Hepatocyte (in vitro differentiated cells): Measurements from ENCODE around the gene IFT122. TPM values are rescaled to one million over a fixed set of nuclear protein-coding genes. Genes with fewer than 3 reads are reported as not detected.
A peak's percentile ranks its signal among the peaks of the same experiment; 100 is the strongest.

Experiments used
- DNase-seq: peaks from one replicate; pipeline ENCODE4 v3.0.0-alpha.2; 2016; ENCODE audit warnings: low spot score
- H2AFZ ChIP-seq: fragments of 200-600 bp; sonication (generic); 2 replicates; pipeline ENCODE4 v1.6.0; 2016; ENCODE audit warnings: antibody characterized with exemption, mild to moderate bottlenecking
- H3K27ac ChIP-seq: fragments of 200-600 bp; sonication (generic); 2 replicates; pipeline ENCODE4 v1.5.1; 2016; ENCODE audit warnings: mild to moderate bottlenecking
- H3K27me3 ChIP-seq: fragments of 200-600 bp; sonication (generic); 2 replicates; pipeline ENCODE4 v1.6.1; 2016
- H3K36me3 ChIP-seq: fragments of 200-600 bp; sonication (generic); replicated peaks from 2 replicates; pipeline ENCODE4 v1.5.1; 2016; ENCODE audit warnings: low read depth; ENCODE audit not compliant: insufficient read depth
- H3K4me1 ChIP-seq: fragments of 200-600 bp; sonication (generic); 2 replicates; pipeline ENCODE4 v1.5.1; 2016; ENCODE audit warnings: mild to moderate bottlenecking, moderate library complexity; ENCODE audit not compliant: insufficient read depth
- H3K4me2 ChIP-seq: fragments of 200-600 bp; sonication (generic); 2 replicates; pipeline ENCODE4 v1.6.0; 2016
- H3K4me3 ChIP-seq: fragments of 200-600 bp; sonication (generic); 2 replicates; pipeline ENCODE4 v1.5.1; 2016; ENCODE audit warnings: mild to moderate bottlenecking
- H3K79me2 ChIP-seq: fragments of 200-600 bp; sonication (generic); 2 replicates; pipeline ENCODE4 v1.6.0; 2017; ENCODE audit warnings: mild to moderate bottlenecking
- H3K9me2 ChIP-seq: fragments of 200-600 bp; sonication (generic); replicated peaks from 2 replicates; pipeline ENCODE4 v1.6.0; 2017; ENCODE audit warnings: mild to moderate bottlenecking; ENCODE audit not compliant: insufficient read depth
- H3K9me3 ChIP-seq: fragments of 200-600 bp; sonication (generic); 2 replicates; pipeline ENCODE4 v1.5.1; 2016; ENCODE audit warnings: low read depth, mild to moderate bottlenecking
- H4K20me1 ChIP-seq: fragments of 200-600 bp; sonication (generic); 2 replicates; pipeline ENCODE4 v1.6.0; 2016; ENCODE audit warnings: mild to moderate bottlenecking; ENCODE audit not compliant: insufficient read depth, poor library complexity, severe bottlenecking
- CTCF ChIP-seq: fragments of 200-600 bp; sonication (generic); IDR thresholded peaks from 2 replicates; pipeline ENCODE4 v1.5.1; 2016; ENCODE audit warnings: antibody characterized with exemption, mild to moderate bottlenecking; ENCODE audit not compliant: poor library complexity
- EZH2 ChIP-seq: fragments of 200-600 bp; sonication (generic); IDR thresholded peaks from 2 replicates; pipeline ENCODE4 v1.6.1; 2016; ENCODE audit warnings: antibody characterized with exemption, mild to moderate bottlenecking, borderline replicate concordance
- EZH2phosphoT487 ChIP-seq: fragments of 200-600 bp; sonication (generic); IDR thresholded peaks from one replicate; pipeline ENCODE4 v1.6.1; 2018; ENCODE audit warnings: antibody characterized with exemption, mild to moderate bottlenecking, low read depth, moderate library complexity; ENCODE audit not compliant: unreplicated experiment, severe bottlenecking
- WGBS: methylation state at CpG from one replicate; pipeline ENCODE4 v1.1.6; 2016; ENCODE audit warnings: low lambda C conversion rate; ENCODE audit errors: missing lambda C conversion rate; 5-methylcytosine and 5-hydroxymethylcytosine counted together
- polyA plus RNA-seq: library from polyadenylated mRNA; unstranded; fragments of >200 nt; fragmentation: Nextera tagmentation; extraction: Ambion mirVana; gene quantifications from 2 replicates; pipeline ENCODE4 v1.2.1, GENCODE V29; 2016
- total RNA-seq: library from RNA; depleted of rRNA; stranded (reverse); fragments of >200 nt; gene quantifications from 2 replicates; pipeline ENCODE4 v1.2.3, GENCODE V29; 2014

The IFT122 gene
- total and polyA plus RNA-seq, 2 experiments from 2014 or later: 11.4 to 14.6 TPM

GRCh38 chr3:129561619-129562248 lies 121.7 kb downstream of the IFT122 start:
- no peak for DNase-seq
- peak overlapping the region; percentile 68 for H3K4me2 ChIP-seq
- H3K36me3 ChIP-seq: no peaks in the 10 kb centered on the region
- peak overlapping the region; percentile 96 for H3K27ac ChIP-seq
- no peaks in the 10 kb centered on the region for H3K9me2 ChIP-seq
- H3K79me2 ChIP-seq: peaks cover 6% of the 10 kb centered on the region
- H2AFZ ChIP-seq: no peak overlapping the region
- H4K20me1 ChIP-seq: no peaks in the 10 kb centered on the region
- no peak overlapping the region for H3K4me3 ChIP-seq
- no peaks in the 10 kb centered on the region for H3K9me3 ChIP-seq
- 94% methylated on average over 16 of the region's 18 CpGs for WGBS
- H3K4me1 ChIP-seq: peaks cover 47% of the 10 kb centered on the region
- no peaks in the 10 kb centered on the region for H3K27me3 ChIP-seq
- TF ChIP-seq EZH2phosphoT487: no peak
- no peak for TF ChIP-seq EZH2
- no peak for TF ChIP-seq CTCF

DNA sequence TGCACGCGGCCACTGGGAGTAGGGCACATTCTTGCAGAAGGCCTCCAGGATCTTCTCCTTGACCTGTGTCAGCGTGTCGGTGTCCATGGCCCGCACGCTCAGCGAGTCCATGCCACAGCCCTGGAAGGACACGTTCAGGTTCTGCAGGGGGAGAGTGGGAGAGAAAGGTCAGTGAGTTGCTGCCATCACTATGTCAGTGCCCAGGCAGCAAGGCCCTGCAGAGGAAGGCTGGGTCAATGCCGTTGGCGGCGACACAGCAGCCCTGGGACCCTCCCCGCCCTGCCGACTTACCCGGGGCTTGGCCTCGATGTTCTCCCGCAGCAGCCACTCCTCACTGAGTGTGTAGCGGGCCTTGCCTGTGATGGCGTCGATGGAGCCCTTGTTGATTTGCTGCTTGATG lies 122.8 kb downstream of the IFT122 start:
- H3K4me1 ChIP-seq: peaks cover 41% of the 10 kb centered on the region
- no peaks in the 10 kb centered on the region for H3K9me3 ChIP-seq
- no peaks in the 10 kb centered on the region for H4K20me1 ChIP-seq
- no peak overlapping the region for H3K27ac ChIP-seq
- no peak overlapping the region for H2AFZ ChIP-seq
- H3K9me2 ChIP-seq: no peaks in the 10 kb centered on the region
- H3K4me2 ChIP-seq: no peak overlapping the region
- no peaks in the 10 kb centered on the region for H3K27me3 ChIP-seq
- H3K4me3 ChIP-seq: no peak overlapping the region
- no peak for DNase-seq
- no peak for TF ChIP-seq EZH2
- no peak for TF ChIP-seq EZH2phosphoT487
- TF ChIP-seq CTCF: no peak
- H3K79me2 ChIP-seq: peaks cover 6% of the 10 kb centered on the region
- 96% methylated on average over 19 of the region's 19 CpGs for WGBS
- no peaks in the 10 kb centered on the region for H3K36me3 ChIP-seq

- H3K4me3 ChIP-seq: no peak overlapping the region
- H3K27me3 ChIP-seq: no peaks in the 10 kb centered on the region
- no peak overlapping the region for H2AFZ ChIP-seq
- no peaks in the 10 kb centered on the region for H3K9me3 ChIP-seq
- peaks cover 36% of the 10 kb centered on the region for H3K4me1 ChIP-seq
- H3K9me2 ChIP-seq: no peaks in the 10 kb centered on the region
- no peak for TF ChIP-seq CTCF
- 99% methylated on average over 12 of the region's 12 CpGs for WGBS
- H4K20me1 ChIP-seq: no peaks in the 10 kb centered on the region
- H3K36me3 ChIP-seq: no peaks in the 10 kb centered on the region
- peaks cover 6% of the 10 kb centered on the region for H3K79me2 ChIP-seq
- H3K4me2 ChIP-seq: no peak overlapping the region
- DNase-seq: no peak
- no peak overlapping the region for H3K27ac ChIP-seq
Observed at GRCh38 chr3:129563332-129563731, 123.3 kb downstream of the IFT122 start.
